Caco-2 (cell line): ENCODE results near the gene ERC1. TPM values are rescaled to one million over a fixed set of nuclear protein-coding genes. Genes with fewer than 3 reads are reported as not detected.

ENCODE experiments used
- BruUV-seq: library from RNA; stranded (reverse); fragments of 400-500 nt; replicated peaks from 2 replicates; lab custom pipeline; 2021; lab: Mats Ljungman, UMichigan
- CTCF ChIA-PET: fragments of 300-600 bp; sonication (Branson Sonifier 250); formaldehyde crosslinking; loops from one replicate; lab custom pipeline; 2022; ENCODE audit warnings: antibody characterized with exemption; lab: Charles Lee
- POLR2A ChIA-PET: fragments of 300-600 bp; sonication (Branson Sonifier 250); formaldehyde crosslinking; loops from one replicate; lab custom pipeline; 2022; ENCODE audit warnings: antibody characterized with exemption; lab: Charles Lee
- DNase-seq, 2 experiments: peaks; one replicate each; pipeline versions ENCODE4 v3.0.0 to v3.0.0-alpha.2; 2020 to 2022
- H3K27me3 ChIP-seq: replicated peaks from 2 replicates; pipeline ENCODE4 v1.6.0; 2011; ENCODE audit warnings: low read length; ENCODE audit not compliant: control insufficient read depth, insufficient read depth
- H3K36me3 ChIP-seq: 2 replicates; pipeline ENCODE4 v1.5.1; 2011; ENCODE audit warnings: low read length; ENCODE audit not compliant: control insufficient read depth, insufficient read depth
- H3K4me1 ChIP-seq: fragments of 250-450 bp; sonication (Bioruptor Pico); 2 replicates; pipeline ENCODE4 v1.5.1; 2020; ENCODE audit warnings: mild to moderate bottlenecking
- H3K4me3 ChIP-seq: 2 replicates; pipeline ENCODE4 v1.5.1; 2011; ENCODE audit warnings: low read depth, mild to moderate bottlenecking, control low read depth, low read length
- H3K9me3 ChIP-seq: fragments of 250-450 bp; sonication (Bioruptor Pico); 2 replicates; pipeline ENCODE4 v1.5.1; 2020; ENCODE audit warnings: mild to moderate bottlenecking, moderate library complexity
- H3K27ac Mint-ChIP-seq: one replicate; pipeline ENCODE4 v1.8.0; 2022; ENCODE audit warnings: mixed read lengths; ENCODE audit not compliant: unreplicated experiment
- H3K27me3 Mint-ChIP-seq: one replicate; pipeline ENCODE4 v1.8.0; 2022; ENCODE audit warnings: mixed read lengths; ENCODE audit not compliant: insufficient read depth, unreplicated experiment
- H3K36me3 Mint-ChIP-seq: one replicate; pipeline ENCODE4 v1.8.0; 2022; ENCODE audit warnings: mild to moderate bottlenecking, mixed read lengths; ENCODE audit not compliant: insufficient read depth, unreplicated experiment
- H3K4me1 Mint-ChIP-seq: one replicate; pipeline ENCODE4 v1.8.0; 2022; ENCODE audit warnings: low read depth, mixed read lengths; ENCODE audit not compliant: unreplicated experiment
- H3K4me3 Mint-ChIP-seq: one replicate; pipeline ENCODE4 v1.8.0; 2022; ENCODE audit warnings: mild to moderate bottlenecking, moderate library complexity, mixed read lengths; ENCODE audit not compliant: unreplicated experiment
- H3K9me3 Mint-ChIP-seq: one replicate; pipeline ENCODE4 v1.8.0; 2022; ENCODE audit warnings: mixed read lengths; ENCODE audit not compliant: unreplicated experiment
- intact Hi-C: fragments of 100-400 bp; cut with micrococcal nuclease; formaldehyde crosslinking; loops from one replicate; pipeline ENCODE4 v1.10.0; 2022; ENCODE audit not compliant: unreplicated experiment
- total RNA-seq: library from RNA; stranded (reverse); gene quantifications from 2 replicates; pipeline ENCODE4 v1.2.3, GENCODE V29; 2022
- TF ChIP-seq, protein P1 (sequence below), 2 experiments: fragments of 200-600 bp in 1 of 2; IDR thresholded peaks; 1 replicate in 1 of 2; 2 replicates in 1 of 2; pipeline versions ENCODE4 v1.5.1 to v1.8.0; 2011 to 2022; ENCODE audit warnings: antibody characterized with exemption in 1 of 2, control low read depth in 1 of 2, inconsistent platforms in 1 of 2, low read depth in 1 of 2, low read length in 1 of 2, mild to moderate bottlenecking in 1 of 2, moderate library complexity in 1 of 2; ENCODE audit not compliant: insufficient read depth in 1 of 2, severe bottlenecking in 1 of 2, unreplicated experiment in 1 of 2

ERC1 gene
- total RNA-seq, 1 experiment from 2014 or later: 88.4 TPM

DNA sequence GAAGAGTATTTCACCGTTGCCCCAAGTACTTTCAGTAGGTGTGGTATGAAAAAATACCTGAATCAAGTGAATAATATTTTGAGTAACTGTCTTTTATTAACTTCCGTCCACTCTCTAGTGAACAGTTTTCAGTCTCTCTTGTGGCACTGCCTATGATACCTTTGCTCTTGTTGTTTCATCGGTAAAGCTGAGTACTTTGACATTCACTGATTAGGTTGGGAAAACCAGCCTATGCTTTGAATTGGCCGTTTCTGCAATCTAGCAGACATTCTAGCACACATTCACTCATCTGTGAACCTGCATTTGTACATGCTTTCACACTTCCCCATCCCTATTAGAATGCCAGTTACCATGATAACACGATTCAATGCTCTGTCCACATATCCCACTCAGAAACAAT is 386.1 kb downstream of the ERC1 start:
- TF ChIP-seq, protein P1, sequence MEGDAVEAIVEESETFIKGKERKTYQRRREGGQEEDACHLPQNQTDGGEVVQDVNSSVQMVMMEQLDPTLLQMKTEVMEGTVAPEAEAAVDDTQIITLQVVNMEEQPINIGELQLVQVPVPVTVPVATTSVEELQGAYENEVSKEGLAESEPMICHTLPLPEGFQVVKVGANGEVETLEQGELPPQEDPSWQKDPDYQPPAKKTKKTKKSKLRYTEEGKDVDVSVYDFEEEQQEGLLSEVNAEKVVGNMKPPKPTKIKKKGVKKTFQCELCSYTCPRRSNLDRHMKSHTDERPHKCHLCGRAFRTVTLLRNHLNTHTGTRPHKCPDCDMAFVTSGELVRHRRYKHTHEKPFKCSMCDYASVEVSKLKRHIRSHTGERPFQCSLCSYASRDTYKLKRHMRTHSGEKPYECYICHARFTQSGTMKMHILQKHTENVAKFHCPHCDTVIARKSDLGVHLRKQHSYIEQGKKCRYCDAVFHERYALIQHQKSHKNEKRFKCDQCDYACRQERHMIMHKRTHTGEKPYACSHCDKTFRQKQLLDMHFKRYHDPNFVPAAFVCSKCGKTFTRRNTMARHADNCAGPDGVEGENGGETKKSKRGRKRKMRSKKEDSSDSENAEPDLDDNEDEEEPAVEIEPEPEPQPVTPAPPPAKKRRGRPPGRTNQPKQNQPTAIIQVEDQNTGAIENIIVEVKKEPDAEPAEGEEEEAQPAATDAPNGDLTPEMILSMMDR (IDR thresholded peaks at IDR 0.05; ENCODE audit: insufficient read depth in 1 of 2, low read depth in 1 of 2, low read length in 1 of 2, severe bottlenecking in 1 of 2, unreplicated experiment in 1 of 2): no peak
- Histone ChIP-seq H3K4me3 (no peak overlapping the region), H3K9me3 (no peaks in the 10 kb centered on the region), H3K27me3 (no peaks in the 10 kb centered on the region), H3K4me1 (no peaks in the 10 kb centered on the region), H3K36me3 (0 out of 2 replicates have a peak, but pooled peaks cover 1% of the 10 kb centered on the region)
- H3K9me3 Mint-ChIP-seq: no peaks in the 10 kb centered on the region
- ChIA-PET CTCF (interaction anchor here (0.6 kb wide), 1 partner anchor 16 kb away, joined by 3 read pairs; no protein-coding TSS in a partner anchor), POLR2A (interaction anchor here (0.6 kb wide), 1 partner anchor 47 kb away, joined by 3 read pairs; no protein-coding TSS in a partner anchor)
- H3K27me3 Mint-ChIP-seq: no peaks in the 10 kb centered on the region
- H3K4me1 Mint-ChIP-seq: no peaks in the 10 kb centered on the region
- H3K27ac Mint-ChIP-seq: no peak overlapping the region
- H3K36me3 Mint-ChIP-seq: peaks cover 25% of the 10 kb centered on the region
- H3K4me3 Mint-ChIP-seq: no peak overlapping the region
- no peak for DNase-seq
- BruUV-seq: no TSS peak
- intact Hi-C loops: no loop called here

DNA sequence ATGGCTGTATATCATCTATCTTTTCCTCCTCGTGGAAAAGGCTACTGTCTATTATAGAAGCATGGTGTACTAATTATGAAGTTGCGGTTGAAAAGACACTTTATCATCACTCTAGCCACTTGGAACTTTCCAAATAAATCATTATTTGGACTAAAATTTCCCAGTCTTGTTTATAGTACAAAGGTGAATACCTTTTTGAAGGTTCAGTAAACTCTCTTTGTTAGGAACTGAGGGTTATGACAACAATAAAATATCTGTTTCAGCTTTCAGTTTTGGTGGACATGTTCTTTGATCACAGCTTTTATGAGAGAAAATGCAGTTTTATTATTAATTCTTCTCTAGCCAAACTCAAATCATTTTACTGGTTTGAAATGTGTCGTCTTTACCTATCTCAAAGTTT is 386.7 kb downstream of the ERC1 start:
- no TSS peak for BruUV-seq
- Histone ChIP-seq H3K4me3 (no peak overlapping the region), H3K9me3 (no peaks in the 10 kb centered on the region), H3K4me1 (no peaks in the 10 kb centered on the region), H3K36me3 (0 out of 2 replicates have a peak, but pooled peaks cover 1% of the 10 kb centered on the region), H3K27me3 (no peaks in the 10 kb centered on the region)
- ChIA-PET POLR2A (interaction anchor here (0.6 kb wide), 1 partner anchor 47 kb away, joined by 3 read pairs; no protein-coding TSS in a partner anchor), CTCF (no interaction called here)
- Mint-ChIP-seq H3K9me3 (no peaks in the 10 kb centered on the region), H3K4me3 (no peak overlapping the region), H3K27ac (no peak overlapping the region), H3K4me1 (no peaks in the 10 kb centered on the region), H3K36me3 (peaks cover 20% of the 10 kb centered on the region), H3K27me3 (no peaks in the 10 kb centered on the region)
- TF ChIP-seq, protein P1 (IDR thresholded peaks at IDR 0.05; ENCODE audit: insufficient read depth in 1 of 2, low read depth in 1 of 2, low read length in 1 of 2, severe bottlenecking in 1 of 2, unreplicated experiment in 1 of 2): no peak
- intact Hi-C loops: no loop called here
- no peak for DNase-seq

DNA sequence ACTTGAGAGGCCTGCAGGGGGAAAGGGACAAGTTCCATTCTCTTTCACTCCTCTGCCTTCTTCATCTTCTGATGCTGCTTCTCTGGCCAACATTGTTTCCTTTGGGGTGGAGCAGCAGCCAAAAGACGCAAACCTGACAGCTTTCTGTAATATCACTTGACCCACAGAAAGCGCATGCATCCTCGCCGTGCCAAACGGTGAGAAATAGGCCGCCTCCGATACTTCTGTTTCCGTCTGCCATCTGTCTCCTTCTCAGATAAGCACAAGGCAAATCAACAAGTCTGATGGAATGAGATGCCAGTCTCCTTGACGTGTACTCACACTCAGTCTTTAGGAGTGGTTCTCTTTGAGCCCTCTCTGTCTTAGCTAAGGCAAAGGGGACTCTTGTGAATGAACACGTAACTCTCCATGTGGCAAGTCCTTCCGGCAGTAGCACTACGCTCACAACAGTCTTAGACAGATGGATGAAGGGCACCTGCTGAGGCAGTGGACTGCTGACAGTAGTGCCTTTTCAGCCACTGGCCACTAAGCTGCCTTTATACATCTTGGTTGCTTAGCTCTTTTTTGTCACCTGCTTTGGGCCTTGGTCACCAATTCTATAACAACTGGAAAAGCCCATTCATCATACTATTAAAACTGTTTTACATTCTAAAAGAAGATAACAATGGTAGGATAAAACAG is 389.3 kb downstream of the ERC1 start:
- no peaks in the 10 kb centered on the region for H3K4me1 Mint-ChIP-seq
- H3K36me3 Mint-ChIP-seq: peaks cover 7% of the 10 kb centered on the region
- intact Hi-C loops: no loop called here
- BruUV-seq: no TSS peak
- no peak for DNase-seq
- ChIA-PET CTCF (no interaction called here), POLR2A (no interaction called here)
- Histone ChIP-seq H3K36me3 (0 out of 2 replicates have a peak, but pooled peaks cover 1% of the 10 kb centered on the region), H3K9me3 (no peaks in the 10 kb centered on the region), H3K4me3 (no peak overlapping the region), H3K4me1 (no peaks in the 10 kb centered on the region), H3K27me3 (no peaks in the 10 kb centered on the region)
- TF ChIP-seq, protein P1 (IDR thresholded peaks at IDR 0.05; ENCODE audit: insufficient read depth in 1 of 2, low read depth in 1 of 2, low read length in 1 of 2, severe bottlenecking in 1 of 2, unreplicated experiment in 1 of 2): no peak
- no peaks in the 10 kb centered on the region for H3K9me3 Mint-ChIP-seq
- no peaks in the 10 kb centered on the region for H3K27me3 Mint-ChIP-seq
- H3K27ac Mint-ChIP-seq: no peak overlapping the region
- H3K4me3 Mint-ChIP-seq: no peak overlapping the region
